Activated CD4-positive, alpha-beta T cell treated with anti-CD3 and anti-CD28 coated beads, Interleukin-2, amount 50 U/mL, for 24 hours (primary cell): ENCODE measurements around the gene ING4.
A peak's percentile ranks its signal among the peaks of the same experiment; 100 is the strongest.

Experiments used
- DNase-seq, 2 donors: peaks; one replicate each; pipeline ENCODE4 v3.0.0-alpha.2; 2020; ENCODE audit warnings: low read depth in 1 of 2, low spot score in 1 of 2

ING4 gene

DNA sequence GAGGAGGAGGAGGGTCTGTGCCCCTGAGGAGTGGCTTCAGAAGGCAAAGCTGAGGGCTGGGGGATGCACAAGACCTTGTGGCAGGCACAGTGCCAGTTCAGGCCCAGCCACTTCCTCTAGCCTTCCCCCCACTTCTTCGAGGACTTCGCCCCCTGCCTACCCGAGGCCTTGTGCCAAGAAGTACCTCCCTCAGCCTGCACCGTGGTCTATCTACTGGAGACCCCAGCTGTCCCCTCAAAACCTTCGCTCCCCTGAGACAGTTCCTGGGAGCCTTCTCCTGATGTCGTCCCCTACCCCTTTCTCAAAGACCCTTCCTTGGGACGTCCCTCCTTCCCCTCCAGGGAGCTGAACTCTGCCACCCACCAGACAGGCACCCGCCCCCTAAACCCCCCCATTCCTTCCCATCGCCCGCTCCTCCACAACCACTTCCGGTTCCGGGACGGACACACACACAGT is 25.7 kb upstream of the ING4 start:
- peak; percentile 20 to 80 for DNase-seq

DNA sequence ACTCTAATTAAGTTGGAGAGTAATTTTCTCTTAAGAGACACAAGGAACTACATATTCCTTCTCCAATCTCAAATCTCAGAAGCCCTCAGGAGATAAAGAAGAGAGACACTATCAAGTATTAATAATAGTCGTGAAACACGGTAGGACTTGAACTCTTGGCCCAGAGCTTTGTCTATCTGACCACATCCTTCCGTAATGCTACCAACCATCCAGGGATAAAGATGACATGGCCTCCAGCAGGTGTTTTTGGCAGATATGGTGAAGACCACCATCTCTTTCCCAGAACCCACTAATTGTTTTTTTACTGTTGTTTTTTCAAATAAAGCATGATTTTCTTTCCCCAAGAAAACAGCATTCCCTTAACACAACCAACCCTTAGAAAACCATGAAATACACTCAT is 22.9 kb upstream of the ING4 start:
- DNase-seq = no peak

GRCh38 chr12:6684609-6685008 is 21.7 kb upstream of the ING4 start:
- peak in 1 of 2 donors; percentile 40 for DNase-seq

- DNase-seq = no peak
Measured at GRCh38 chr12:6676962-6677361, 14.0 kb upstream of the ING4 start.

- no peak for DNase-seq
Measured at GRCh38 chr12:6672143-6672542, 9.2 kb upstream of the ING4 start.

DNA sequence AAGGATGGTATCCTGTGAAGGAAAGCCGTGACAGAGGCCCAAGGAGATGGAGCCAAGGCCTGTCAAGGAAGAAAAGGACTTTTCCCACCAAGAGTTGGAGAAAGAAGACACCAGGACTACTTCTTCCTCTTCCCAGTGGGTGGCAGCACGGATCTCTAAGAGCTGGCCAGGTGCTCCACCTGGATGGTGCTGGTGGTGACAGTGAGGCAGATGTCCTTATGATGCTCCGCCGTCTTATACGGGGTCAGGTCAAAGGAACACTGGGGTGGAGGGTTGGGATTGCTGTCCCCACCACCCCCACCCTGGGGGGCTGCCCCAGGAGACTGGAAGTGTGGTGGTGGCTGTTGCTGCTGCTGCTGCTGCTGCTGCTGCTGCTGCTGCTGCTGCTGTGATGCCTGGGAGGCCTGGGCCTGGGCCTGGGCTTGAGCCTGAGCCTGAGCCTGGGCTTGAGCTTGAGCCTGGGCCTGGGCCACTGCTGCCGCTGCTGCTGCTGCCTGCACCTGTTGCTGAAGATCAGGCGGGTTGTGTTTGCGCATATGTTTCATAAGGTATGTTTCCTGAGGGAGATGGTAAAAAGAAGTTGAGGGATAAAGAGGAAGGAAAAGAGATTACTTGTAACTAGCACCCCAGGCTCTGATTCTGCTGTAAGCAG is 4.8 kb upstream of the ING4 start:
- DNase-seq = no peak

GRCh38 chr12:6666211-6666610 is 3.3 kb upstream of the ING4 start:
- DNase-seq = no peak

DNA sequence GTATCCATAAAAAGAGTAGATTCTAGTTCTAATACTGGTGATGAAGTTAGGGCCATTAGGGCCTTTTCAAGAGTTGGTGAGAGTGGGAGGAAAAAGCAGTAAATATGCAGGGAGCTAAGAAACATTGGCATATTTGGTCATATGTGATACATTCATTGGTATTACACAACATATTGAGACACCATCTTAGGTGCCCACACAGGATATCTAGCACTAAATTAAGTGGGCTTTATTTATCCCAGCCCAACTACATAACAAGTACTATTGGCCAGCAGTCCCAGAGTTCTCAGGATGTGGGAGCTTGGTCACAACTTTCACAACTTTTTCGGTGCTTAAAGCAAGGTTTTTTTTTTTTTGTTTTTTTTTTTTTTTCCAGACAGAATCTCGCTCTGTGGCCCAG is 2.0 kb upstream of the ING4 start:
- DNase-seq = no peak

GRCh38 chr12:6662602-6662905 is 365 bp downstream of the ING4 start:
- DNase-seq = no peak

DNA sequence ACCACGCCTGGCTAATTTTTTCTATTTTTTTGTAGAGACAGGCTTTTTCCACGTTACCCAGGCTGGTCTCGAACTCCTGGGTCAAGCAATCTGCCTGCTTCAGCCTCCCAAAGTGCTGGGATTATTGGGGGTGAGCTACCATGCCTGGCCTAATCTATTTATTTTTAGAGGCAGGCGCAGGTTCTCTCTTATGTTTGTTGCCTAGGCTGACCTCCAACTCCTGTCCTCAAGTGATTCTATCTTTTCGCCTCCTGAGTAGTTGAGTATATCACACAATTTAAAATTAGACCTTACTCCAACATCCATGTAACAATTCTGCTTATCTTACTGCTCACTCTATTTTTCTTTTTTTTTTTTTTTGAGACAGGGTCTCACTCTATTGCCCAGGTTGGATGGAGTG is 8.9 kb downstream of the ING4 start:
- DNase-seq = no peak

DNA sequence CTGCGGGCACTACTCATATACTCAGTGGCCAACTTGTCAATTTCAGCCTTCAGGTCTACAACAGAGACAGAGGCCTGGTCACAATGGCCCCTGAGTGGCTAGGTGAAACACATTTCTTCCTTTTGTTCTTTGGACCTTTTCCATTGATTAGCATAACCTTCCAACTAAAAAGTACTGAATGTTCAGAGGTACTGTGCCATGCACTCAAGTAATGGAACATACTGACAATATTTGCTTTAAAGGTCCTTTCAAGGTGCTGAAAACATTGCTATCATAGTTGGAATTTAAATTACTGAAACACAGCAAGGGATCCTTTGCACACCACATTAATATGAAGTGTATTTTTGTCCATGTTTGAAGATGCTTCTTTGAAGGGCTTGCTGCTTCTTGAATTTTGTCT is 9.6 kb downstream of the ING4 start:
- no peak for DNase-seq

DNA sequence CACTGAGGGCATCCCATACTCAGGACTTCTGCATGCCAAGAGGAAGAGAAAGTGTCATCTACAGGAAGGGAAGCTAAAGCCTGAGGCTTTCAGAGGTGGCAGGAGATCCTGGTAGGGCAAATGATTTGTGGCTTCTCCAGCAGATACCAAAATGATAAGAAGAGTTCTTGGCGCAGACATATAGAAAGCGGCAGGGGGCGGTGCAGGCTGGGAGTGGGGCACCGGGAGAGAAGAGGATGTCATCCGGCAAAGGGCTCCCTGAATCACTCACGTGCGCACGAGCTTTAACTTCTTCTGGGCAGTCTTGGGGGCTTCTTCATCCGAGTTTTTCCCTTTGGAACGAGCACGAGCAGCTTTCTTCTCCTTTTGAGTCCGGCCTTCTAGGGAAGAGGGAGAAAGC is 10.5 kb downstream of the ING4 start:
- DNase-seq = no peak

GRCh38 chr12:6650832-6651231 is 12.1 kb downstream of the ING4 start:
- DNase-seq = no peak

DNA sequence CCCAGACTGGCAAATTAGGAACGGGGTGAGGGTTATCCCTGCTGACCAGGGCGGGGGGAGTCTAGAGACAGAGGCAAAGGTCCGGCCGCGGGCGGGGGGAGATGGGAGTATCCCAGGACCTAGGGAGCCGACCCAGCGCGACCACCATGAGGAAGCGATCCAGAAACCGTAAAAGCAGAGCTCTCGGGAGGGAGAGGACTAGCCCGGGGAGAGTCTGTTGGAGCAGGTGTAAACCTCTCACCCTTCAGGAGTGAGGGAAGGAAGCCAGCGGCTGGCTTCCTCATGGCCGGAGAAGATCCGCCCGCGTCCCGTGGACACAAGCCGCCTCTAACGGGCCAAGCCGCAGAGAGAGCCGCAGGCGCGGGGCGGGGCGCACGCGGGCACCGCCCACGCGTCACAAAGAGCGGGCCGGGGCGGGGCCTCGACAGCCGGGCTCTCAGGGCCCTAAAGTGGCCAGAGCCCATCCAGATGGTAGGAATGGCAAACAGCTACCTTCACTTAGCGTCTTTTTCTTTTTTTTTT is 15.8 kb downstream of the ING4 start, which contains the start of gene ACRBP:
Gene ACRBP (minus strand): TSS at position 350 of the 522 bp plus-strand sequence. CDS start 66 bp downstream, at position 284.
- no peak for DNase-seq

DNA sequence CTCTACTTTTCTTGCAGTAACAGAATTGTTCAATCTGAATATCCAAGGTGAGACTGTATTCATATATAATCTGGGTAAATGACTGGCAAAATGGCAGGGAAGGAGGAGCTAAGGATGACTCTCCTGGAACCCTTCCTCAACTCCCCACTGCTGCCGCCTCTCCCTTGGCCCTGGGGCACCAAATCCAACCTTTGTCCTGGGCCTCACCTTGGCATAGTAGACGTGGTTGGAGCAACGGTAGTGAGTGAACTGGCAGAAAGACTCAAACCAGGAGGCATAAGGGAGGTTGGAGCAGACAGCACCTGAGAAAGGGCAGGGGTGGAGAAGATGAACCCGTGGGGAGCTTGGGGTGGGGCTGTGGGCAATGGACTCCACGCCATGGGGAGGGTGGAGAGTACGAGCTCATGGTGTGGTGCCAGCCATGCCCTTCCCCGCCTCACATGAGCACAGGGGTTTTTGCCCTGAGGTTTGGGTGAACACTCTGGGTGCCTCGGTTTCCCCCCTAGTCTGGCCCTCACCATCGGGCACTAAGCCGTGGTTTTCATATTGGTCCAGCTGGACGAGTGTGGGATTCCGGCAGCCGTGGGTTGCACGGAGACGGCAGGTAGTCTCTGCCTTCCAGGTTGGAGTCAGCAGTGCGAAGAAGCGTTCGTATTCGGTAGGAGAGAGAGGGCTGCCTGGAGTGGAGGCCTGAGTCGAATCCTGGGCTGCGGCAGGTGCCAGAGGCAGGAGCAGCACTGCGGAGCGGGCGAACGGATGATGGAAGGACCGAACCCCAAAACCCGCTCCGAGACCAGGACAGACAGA is 16.4 kb downstream of the ING4 start:
- DNase-seq = no peak

GRCh38 chr12:6644903-6645302 is 18.0 kb downstream of the ING4 start:
- no peak for DNase-seq

GRCh38 chr12:6644257-6644596 is 18.7 kb downstream of the ING4 start:
- DNase-seq = no peak

DNA sequence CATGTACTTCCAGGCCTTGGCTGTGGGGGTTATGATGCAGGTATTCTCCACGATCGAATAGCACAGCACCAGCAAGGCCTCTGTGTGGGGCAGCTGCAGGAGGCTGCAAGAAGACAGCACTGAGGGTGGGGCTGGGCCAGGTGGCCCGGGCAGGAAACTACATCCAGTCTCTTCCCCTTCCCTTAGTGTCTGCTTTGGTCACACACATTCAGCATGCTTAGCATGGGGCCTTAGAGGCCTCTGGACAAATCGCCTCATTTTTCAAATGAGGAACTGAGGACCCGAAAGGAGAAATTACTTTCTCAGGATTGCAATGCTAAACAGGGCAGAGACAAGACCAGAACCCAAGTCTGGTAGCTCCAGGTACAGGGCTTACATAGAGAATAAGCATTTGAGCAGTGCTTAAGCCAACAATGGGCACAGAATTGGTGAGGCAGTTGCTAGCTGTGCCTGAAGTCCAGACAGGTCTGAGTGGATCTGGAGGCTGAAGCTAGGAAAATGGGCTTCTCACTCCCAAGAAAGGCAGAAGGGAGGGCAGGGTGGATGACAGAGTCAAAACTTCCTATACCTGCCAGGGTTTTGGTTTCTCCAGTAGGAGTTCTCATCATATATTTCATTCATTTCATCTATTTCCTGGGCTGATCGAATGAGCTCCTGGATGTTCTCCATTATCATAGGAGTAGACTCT is 19.2 kb downstream of the ING4 start:
- no peak for DNase-seq

DNA sequence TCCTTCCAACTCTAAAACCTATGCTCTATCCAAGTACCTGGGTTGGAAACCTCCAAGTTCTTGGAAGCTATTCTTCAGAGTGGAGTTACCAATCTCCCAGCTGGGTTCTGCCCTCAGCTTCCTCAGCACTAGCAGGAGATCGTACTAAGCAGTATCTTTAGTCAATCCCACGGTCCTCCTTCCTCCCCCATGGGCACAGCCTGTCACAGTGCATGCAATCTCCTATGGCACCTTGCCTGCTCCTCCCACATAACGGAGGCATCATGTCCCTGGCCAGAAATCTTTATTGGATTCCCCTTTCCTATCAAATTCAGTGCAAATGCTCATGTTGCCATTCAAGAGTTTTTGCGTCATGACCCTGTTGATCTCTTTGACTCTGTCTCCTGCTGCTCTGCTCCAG is 21.8 kb downstream of the ING4 start:
- no peak for DNase-seq

DNA sequence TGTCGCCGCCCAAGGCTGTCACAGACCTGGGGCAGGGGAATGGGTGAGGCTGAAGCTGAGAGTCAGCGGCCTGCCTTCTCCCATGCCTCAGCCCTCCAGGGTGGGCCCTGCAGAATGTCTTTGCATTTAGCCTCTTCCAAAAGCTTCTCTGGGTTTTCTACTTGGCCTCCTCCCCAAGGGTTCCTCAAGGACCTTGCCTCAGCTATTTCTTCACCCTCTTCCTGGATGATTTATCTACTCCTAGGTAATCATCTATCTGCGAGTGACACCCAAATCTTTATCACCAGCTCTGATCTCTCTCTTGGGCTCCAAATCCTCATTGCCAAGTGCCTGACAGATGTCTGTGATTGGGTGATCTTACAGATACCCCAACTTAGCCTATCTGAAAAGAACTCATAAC is 22.4 kb downstream of the ING4 start:
- DNase-seq = no peak

GRCh38 chr12:6639151-6639801 is 23.6 kb downstream of the ING4 start:
- DNase-seq = no peak

- no peak for DNase-seq
Measured at GRCh38 chr12:6638305-6638704, 24.6 kb downstream of the ING4 start.
